GM19372 (cell line): ENCODE data around the gene PSEN2.

Experiments
- ATAC-seq: cut with Tn5 transposase; IDR thresholded peaks from one replicate; pipeline ENCODE4 v1.9.1; 2021; ENCODE audit warnings: mild to moderate bottlenecking, low read depth, moderate library complexity; ENCODE audit not compliant: unreplicated experiment

PSEN2 gene

GRCh38 chr1:226863446-226863845 is 7.0 kb upstream of the PSEN2 start:
- no peak for ATAC-seq

DNA sequence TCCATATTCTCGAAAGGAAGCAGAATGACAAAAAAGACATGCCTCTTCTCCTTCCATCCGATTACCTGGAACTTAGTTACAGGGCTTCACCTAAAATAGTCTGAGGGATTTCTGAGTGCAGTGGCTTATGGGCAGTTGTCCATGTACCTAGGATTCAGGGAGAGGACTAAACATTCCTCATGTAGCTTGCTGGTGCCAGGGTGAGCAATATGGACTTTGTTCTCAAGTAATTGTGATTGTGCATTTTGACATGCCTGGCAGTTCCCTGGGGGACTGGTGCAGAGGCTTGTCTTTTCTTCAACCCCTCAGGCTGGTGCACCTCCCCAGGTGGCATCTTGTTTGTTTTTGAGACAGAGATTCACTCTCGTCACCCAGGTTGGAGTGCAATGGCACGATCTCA is 6.1 kb upstream of the PSEN2 start:
- no peak for ATAC-seq

DNA sequence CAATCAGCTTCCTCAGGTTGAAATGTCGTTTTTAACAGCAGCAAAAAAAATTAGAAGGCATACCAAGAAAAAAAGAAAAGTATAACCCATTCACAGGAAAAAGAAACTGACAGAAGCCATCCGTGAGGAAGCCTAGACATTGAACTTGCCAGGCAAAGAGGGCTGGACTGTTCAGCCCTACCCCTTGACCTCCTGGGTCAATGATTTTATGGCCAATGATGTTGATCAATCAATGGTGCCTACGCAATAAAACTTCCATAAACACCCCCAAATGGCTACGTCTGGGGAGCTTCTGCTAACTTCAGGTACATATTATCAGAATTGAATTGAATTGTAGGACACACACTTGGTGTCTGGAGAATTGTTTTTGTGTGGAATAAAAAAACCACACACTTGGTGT is 4.8 kb upstream of the PSEN2 start:
- ATAC-seq: no peak

DNA sequence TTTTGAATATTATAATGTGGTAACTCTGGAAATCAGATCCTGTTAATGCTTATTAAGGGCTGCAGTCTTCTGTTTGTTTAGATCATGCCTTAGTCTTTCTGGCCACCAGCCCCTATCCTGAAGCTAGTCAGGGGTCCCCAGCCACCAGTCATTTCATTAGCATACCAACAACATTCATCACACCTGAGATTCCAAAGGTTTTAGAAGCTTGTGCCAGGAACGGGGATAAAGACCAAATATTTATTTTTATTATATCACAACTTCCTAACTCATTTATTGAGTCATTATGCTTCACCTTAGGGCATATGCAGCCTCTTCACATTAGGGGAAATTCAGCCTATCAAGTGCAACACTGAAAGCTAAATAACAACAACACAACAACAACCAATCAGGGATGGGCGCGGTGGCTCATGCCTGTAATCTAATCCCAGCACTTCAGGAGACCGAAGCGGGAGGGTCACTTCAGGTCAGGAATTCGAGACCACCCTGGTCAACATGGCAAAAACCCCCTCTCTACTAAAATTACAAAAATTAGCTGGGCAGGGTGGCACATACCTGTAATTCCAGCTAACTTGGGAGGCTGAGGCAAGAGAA is 2.9 kb upstream of the PSEN2 start:
- no peak for ATAC-seq

- ATAC-seq: no peak
These were observed 1.7 kb upstream of the PSEN2 start for GRCh38 chr1:226868726-226869125.

- no peak for ATAC-seq
These were observed 403 bp upstream of the PSEN2 start for GRCh38 chr1:226870026-226870400.

DNA sequence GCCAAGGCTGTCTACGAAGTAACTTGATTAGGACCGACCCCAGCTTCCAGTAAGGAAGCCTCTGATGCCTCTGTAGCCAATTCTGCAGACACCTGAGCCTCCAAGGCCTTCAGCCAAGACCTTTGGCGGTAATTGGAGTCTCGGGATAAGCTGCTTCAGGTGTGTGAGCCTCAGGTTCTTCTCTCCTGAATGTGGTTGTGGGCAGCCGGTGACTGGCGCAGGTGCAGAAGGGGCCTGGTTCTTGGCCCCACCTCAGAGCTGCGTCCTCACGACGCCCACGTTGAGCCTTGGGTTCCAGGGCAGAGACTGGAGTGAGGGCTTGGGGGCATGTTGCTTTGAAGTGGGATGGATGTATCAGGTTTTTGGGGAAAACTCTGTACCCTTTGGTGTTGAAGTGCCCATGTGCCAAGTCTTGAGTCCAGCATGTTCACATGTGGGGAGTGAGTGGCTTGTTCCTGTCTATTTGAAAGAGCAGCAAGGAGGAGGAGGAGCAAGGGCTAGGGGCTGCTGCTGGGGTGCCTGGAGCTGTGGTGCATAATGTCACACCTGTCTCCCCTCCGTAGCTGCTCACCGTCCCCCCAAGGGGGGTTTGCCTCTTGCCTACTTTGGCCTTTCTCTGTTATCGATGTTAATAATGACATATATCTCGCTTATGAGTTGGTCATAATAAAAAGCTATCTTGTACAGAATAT is 1.4 kb downstream of the PSEN2 start:
- no peak for ATAC-seq

- ATAC-seq: no peak
These were observed 2.0 kb downstream of the PSEN2 start for GRCh38 chr1:226872437-226872836.

DNA sequence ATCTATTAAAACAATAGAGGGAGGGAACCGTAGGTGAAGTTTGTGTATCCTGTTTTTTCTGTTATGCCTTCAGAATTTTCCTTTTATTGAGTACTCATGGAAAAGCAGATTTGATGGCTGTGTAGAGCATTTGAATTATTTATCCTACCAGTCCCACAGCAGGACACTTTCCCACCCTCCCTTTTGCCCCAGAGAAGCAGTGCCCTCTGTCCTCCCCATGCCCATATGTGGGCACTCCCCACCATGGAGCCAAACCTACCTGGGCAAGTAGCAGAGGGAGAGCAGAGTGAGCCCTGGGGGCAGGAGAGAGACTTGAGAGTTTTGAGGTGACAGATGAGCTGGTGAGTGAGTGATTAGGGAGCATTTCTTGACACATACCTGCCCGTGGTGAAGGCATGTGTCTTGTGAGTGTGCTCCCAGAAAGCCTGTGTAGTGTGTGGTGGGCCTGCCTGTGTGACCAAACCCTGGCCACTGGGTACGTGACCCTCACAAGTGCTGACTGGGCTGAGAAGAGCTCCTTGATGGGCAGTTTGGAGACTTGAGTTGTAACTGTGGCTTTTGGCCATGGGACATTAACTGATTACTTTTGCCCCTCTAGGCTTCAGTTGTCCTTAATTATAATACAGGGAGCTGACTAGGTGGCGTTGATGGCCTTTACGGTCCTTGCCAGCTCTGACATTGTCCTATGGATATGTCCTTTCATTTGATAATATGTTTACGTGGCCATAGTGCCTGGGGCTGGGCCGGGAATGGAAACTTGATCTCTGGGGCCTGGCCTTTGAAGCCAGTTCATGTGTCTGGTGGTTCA is 3.6 kb downstream of the PSEN2 start:
- no peak for ATAC-seq

- no peak for ATAC-seq
These were observed 4.4 kb downstream of the PSEN2 start for GRCh38 chr1:226874579-226875425.

DNA sequence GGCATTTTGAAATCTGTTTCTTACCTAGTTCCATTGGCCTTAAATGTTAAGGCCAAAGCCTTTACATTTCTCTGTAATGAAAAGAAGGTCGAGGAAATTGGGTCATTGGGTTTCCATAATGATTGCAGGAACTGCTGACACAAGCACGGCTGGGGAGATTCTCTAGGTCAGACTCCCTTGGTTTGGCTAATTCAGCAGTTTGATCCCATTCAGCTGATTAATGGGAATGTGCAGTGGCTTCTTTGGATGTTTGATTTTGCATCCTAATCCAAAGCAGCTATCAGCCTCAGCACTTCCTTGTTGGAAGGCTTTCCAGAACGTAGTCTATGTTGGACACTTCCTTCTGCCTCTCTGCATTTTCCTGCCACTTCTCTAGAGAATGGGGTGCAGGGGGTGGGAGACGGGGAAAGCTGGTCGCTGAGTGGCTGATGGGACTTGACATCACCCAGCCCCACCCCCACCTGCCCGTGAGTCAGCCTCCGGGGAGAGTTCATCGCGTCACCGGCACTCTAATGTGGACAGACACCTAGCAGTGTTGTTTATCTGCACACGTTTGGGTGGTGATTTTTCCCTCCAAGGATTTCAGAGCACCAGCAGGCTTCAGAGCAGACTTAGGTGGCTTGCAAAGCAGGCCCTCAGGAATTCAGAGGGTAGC is 5.4 kb downstream of the PSEN2 start:
- no peak for ATAC-seq

GRCh38 chr1:226877669-226878068 is 7.3 kb downstream of the PSEN2 start:
- no peak for ATAC-seq

DNA sequence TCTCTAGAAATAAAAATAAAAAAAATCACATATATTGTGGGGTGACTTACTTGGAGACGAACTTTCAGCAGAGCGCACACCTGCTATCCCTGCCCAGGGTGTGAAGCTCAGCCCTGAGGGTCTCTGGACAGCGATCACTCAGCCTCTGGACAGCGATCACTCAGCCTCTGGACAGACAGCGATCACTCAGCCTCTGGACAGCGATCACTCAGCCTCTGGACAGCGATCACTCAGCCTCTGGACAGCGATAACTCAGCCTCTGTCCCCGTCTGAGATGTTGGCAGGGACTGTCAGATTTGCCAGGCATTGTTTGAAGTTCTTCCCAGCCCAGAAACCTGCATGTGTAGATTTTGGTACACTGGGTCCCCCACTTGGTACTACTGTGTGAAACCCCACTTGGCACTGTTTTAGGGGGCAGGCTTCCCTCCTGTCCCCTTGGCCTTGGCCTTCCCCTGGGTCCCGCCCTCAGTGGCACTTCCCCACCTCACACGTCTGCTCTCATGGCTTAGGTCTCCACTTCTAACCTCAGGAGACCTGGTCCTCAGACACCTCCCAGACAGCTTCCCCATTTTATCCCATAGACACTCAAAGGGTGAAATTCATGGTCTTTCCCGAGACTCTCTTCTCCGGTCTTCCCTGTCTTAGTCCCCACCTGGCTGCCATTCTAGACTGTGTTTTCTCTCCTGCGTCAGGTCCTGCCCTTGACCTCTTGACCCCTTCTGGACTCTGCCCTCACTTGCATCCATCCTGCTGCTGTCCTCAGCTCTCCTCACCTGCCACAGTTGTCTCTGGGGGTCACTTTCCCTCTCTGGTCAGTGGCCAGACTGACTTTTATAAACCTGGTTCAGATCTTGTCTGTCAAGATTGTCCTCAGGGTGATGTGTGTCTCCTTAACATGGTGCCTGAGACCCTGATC is 10.2 kb downstream of the PSEN2 start:
- no peak for ATAC-seq

DNA sequence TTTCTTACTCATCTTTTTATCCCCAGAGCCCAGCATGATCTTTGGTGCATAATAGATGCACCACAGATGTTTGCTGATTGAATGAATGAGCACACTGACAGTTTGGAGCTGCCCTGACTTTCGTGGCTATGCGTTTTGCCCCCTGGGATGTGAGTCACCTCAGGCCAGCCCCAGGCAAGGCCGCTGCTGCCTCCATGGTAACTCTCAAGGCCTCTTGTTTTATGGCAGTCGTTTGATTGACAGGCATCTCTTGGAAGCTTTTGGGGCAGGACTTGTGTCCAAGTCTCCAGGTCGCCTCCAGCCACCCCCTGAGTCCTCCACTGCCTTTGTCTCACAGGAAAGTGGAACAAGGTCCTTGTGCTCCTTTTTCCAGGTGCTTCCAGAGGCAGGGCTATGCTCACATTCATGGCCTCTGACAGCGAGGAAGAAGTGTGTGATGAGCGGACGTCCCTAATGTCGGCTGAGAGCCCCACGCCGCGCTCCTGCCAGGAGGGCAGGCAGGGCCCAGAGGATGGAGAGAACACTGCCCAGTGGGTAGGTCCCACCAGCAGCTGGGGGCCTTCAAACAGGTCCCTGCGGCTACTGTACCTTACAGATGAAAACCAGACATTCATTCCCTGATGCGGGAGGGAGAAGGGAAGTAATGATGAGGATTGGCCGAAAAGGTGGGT is 11.2 kb downstream of the PSEN2 start:
- ATAC-seq: no peak

DNA sequence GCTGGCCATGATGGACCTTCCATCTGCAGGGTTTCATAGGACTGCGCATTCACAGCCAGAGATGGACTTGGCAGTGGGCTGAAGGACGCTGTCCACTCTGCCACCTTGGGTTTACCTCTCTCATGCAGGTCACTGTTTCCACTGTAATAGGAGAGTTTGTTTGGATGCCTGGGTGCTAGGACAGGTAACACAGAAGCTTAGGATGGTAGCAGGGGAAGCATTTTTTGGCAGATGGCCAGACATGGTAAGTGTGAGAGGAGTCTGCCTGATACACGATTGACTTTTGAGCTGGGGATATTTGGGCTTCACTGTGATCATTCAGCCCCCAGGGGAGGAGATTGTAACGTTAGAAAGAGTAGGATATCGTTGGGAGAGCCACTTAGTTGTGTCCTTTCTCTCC is 11.8 kb downstream of the PSEN2 start:
- ATAC-seq: no peak

DNA sequence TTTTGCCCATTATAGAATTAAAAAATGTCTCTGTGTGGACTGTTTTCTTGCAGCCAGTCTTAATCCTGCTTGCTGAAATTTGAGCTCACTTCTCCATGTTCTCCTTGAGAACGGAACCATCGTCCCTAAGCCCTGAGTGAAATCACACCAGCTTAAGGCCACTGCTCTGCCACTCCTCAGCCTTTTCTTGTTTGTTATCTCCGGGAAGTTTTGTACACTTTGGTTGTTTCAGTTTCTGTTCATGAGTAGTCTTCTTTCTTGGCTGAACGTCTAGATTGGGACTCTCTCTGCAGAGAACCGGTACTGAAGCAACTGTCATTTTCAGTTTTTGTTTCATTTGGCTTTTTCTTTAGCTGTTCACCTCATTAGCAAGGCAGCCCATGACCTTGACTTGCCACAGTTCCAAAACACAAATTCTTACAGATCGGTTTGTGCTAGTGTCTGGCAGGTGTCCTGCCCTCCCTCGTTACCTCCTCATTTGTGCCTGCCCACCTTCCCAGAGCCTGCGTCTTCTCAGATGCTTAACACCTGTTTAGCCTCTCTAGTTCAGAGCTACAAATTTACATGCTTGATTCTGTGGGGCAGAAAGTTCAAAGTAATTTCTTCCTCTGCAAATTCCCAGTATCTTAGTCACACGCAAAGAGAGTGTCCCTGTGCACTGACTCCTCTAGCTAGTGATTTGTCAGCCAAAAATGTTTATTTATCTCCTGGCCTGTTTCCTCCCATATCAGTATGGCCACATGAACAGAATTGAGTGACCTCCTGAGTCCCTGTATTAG is 12.4 kb downstream of the PSEN2 start:
- ATAC-seq: peak; percentile 92

GRCh38 chr1:226883630-226884029 is 13.2 kb downstream of the PSEN2 start:
- ATAC-seq: no peak

DNA sequence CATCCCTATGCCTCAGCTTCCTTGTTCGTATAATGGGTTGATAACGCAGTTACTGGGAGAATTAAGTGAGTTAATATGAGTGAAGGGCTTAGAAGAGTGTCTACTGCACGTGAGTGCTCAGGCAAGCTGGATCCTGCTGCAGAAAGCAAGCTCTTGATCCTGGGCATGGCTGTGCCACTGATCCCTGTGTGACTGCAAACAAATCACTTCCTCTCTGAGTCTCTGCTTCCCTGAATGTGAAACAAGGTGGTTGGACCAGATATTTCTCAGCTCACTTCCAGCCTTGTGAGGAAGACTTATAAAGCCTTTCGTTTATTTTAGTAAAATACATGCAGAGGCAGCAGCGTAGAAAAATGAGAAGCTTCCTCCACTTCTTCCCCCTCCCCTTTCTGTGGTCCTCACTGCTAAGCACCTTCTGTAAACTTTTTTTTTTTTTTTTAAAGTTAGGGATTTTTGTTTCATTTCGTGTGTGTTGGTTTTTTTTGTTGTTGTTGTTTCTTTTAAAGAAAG is 13.8 kb downstream of the PSEN2 start:
- no peak for ATAC-seq
